ENCODE measurements around the gene OR10W1.
A peak's percentile ranks its signal among the peaks of the same experiment; 100 is the strongest.

OR10W1 gene

GRCh38 chr11:58268142-58268541 lies at the start of gene OR10W1:
Gene OR10W1 (minus strand): TSS chr11:58268260. CDS start chr11:58267858, 402 bp downstream.
- H3K27me3 ChIP-seq (replicated peaks): no peaks in the 10 kb centered on the region
- in situ Hi-C loops (cut with HindIII; ENCODE audit: low pct_ligation_motif_present, low sequenced_read_pairs): no loop called here
- no peak within 1 kb of the TSS for H3K27ac ChIP-seq
- TF ChIP-seq CTCF (IDR thresholded peaks at IDR 0.05; ENCODE audit: low read depth, low read length, missing control alignments): no peak
- no peaks in the 10 kb centered on the region for H3K36me3 ChIP-seq (replicated peaks)
- no peak for DNase-seq
- H3K4me3 ChIP-seq (ENCODE audit: low read depth, low read length): no peak within 1 kb of the TSS

DNA sequence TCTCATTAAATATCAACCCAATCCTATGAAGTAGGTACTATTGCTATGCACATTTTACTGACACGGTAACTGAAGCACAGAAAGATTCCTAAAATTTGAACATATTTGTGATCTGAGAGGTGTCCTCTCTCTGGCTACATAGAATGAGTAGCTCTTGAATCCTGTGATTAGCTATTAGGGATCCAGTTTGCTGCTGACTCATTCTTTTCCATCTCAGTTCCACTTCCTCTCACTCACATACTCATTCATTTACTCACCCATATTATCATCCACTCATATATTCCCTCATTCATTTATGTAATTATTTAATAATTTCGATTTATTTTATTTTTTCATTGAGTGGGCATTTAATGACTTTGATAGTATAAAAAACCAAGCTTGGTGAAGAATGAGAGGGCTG lies 48.1 kb upstream of the OR10W1 start:
- no peaks in the 10 kb centered on the region for H3K36me3 ChIP-seq (replicated peaks)
- in situ Hi-C loops (cut with HindIII; ENCODE audit: low pct_ligation_motif_present, low sequenced_read_pairs): no loop called here
- H3K4me3 ChIP-seq (ENCODE audit: low read depth, low read length): no peak overlapping the region
- no peak for TF ChIP-seq CTCF (IDR thresholded peaks at IDR 0.05; ENCODE audit: low read depth, low read length, missing control alignments)
- DNase-seq: peak; percentile 61
- H3K27me3 ChIP-seq (replicated peaks): no peaks in the 10 kb centered on the region
- H3K27ac ChIP-seq: peak overlapping the region; percentile 57

- H3K4me3 ChIP-seq (ENCODE audit: low read depth, low read length): no peak overlapping the region
- in situ Hi-C loops (cut with HindIII; ENCODE audit: low pct_ligation_motif_present, low sequenced_read_pairs): no loop called here
These were observed 33.5 kb upstream of the OR10W1 start for GRCh38 chr11:58301576-58301975.

DNA sequence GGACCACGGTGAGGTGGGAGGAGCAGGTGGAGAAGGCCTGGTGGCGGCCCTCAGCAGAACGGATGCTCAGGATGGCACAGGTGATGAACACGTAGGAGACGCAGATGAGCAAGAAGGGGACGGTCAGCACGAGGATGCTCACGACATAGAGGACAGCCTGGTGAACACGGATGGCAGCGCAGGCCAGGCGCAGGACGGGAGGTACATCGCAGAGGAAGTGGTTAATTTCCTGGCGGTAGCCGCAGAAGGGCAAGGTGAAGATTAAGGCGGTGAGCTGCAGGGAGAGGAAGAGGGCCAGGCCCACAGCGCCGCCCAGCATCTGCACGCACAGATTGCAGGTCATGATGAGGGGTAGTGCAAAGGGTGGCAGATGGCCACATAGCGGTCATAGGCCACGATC lies 24.0 kb upstream of the OR10W1 start:
- in situ Hi-C loops (cut with HindIII; ENCODE audit: low pct_ligation_motif_present, low sequenced_read_pairs): no loop called here

More at GRCh38 chr11:58301576-58301975, 33.5 kb upstream of the OR10W1 start:
- Histone ChIP-seq H3K36me3 (replicated peaks) (no peaks in the 10 kb centered on the region), H3K27ac (peak overlapping the region; percentile 25), H3K27me3 (replicated peaks) (no peaks in the 10 kb centered on the region)
- TF ChIP-seq CTCF (IDR thresholded peaks at IDR 0.05; ENCODE audit: low read depth, low read length, missing control alignments): no peak
- DNase-seq: peak; percentile 75

DNA sequence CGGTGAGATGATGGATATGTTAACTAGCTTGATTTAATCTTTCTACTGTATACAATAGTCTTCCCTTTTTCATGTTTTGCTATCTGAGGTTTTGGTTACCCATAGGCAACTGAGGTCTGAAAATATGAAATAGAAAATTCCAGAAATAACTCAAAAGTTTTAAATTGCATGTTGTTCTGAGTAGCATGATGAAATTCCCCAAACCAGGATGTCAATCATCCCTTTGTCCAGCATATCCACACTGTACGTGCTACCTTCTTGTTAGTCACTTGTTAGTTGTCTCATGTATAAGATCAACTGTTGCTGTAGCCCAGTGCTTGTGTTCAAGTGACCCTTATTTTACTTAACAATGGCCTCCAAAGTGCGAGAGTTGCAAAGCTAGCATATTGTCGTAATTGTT lies 21.2 kb upstream of the OR10W1 start:
- in situ Hi-C loops (cut with HindIII; ENCODE audit: low pct_ligation_motif_present, low sequenced_read_pairs): no loop called here
- DNase-seq: no peak
- no peaks in the 10 kb centered on the region for H3K36me3 ChIP-seq (replicated peaks)
- no peak for TF ChIP-seq CTCF (IDR thresholded peaks at IDR 0.05; ENCODE audit: low read depth, low read length, missing control alignments)
- H3K4me3 ChIP-seq (ENCODE audit: low read depth, low read length): no peak overlapping the region
- no peaks in the 10 kb centered on the region for H3K27me3 ChIP-seq (replicated peaks)
- H3K27ac ChIP-seq: no peak overlapping the region

More for the DNA sequence above, 24.0 kb upstream of the OR10W1 start:
- no peak for TF ChIP-seq CTCF (IDR thresholded peaks at IDR 0.05; ENCODE audit: low read depth, low read length, missing control alignments)
- DNase-seq: no peak
- H3K4me3 ChIP-seq (ENCODE audit: low read depth, low read length): no peak overlapping the region
- no peak overlapping the region for H3K27ac ChIP-seq
- H3K27me3 ChIP-seq (replicated peaks): no peaks in the 10 kb centered on the region
- no peaks in the 10 kb centered on the region for H3K36me3 ChIP-seq (replicated peaks)

DNA sequence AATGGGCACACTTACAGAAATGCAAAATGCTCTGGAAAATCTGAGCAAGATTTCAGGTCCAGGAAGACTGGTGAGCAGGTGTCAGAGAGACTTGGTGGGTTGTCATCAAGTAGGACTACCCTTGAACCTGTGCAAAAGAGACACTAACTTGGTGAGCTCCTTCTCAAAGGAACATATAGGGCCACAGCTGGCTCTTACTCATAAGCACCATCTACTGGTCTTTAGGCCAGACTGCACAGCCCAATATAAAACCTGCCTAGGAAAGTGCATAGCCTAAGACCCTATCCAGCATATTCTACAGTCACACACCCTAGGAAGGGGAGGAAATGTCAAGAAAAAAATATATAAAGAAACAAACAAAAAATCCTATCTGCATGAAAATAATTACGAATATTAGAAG lies 18.2 kb upstream of the OR10W1 start:
- peak; percentile 82 for TF ChIP-seq CTCF (IDR thresholded peaks at IDR 0.05; ENCODE audit: low read depth, low read length, missing control alignments)
- Histone ChIP-seq H3K27me3 (replicated peaks) (no peaks in the 10 kb centered on the region), H3K4me3 (ENCODE audit: low read depth, low read length) (no peak overlapping the region), H3K36me3 (replicated peaks) (no peaks in the 10 kb centered on the region), H3K27ac (no peak overlapping the region)
- in situ Hi-C loops (cut with HindIII; ENCODE audit: low pct_ligation_motif_present, low sequenced_read_pairs): no loop called here
- peak; percentile 32 for DNase-seq
